Muscle of leg (tissue), 11 donors: Measurements from ENCODE around the gene IRF2. TPM values are rescaled to one million over a fixed set of nuclear protein-coding genes. Genes with fewer than 3 reads are reported as not detected.

Experiments used
- DNase-seq: peaks from one replicate; pipeline ENCODE4 v3.0.0; 2013
- H3K27ac ChIP-seq: one replicate; pipeline ENCODE4 v1.5.1; 2013; ENCODE audit warnings: mild to moderate bottlenecking, low read length, control low read depth
- H3K27me3 ChIP-seq: one replicate; pipeline ENCODE4 v1.6.1; 2013; ENCODE audit warnings: low read length; ENCODE audit not compliant: control insufficient read depth, insufficient read depth
- H3K36me3 ChIP-seq: one replicate; pipeline ENCODE4 v1.6.1; 2013; ENCODE audit warnings: low read length; ENCODE audit not compliant: control insufficient read depth, insufficient read depth
- H3K4me1 ChIP-seq: one replicate; pipeline ENCODE4 v1.6.1; 2013; ENCODE audit warnings: low read length; ENCODE audit not compliant: control insufficient read depth, insufficient read depth
- H3K4me3 ChIP-seq: one replicate; pipeline ENCODE4 v1.5.1; 2013; ENCODE audit warnings: low read length, control low read depth
- H3K9me3 ChIP-seq: replicated peaks from 2 replicates; pipeline ENCODE4 v1.6.1; 2013; ENCODE audit warnings: low read depth, low read length; ENCODE audit not compliant: control insufficient read depth
- WGBS: methylation state at CpG from one replicate; pipeline ENCODE4 v1.1.5; 2013; ENCODE audit warnings: missing lambda C conversion rate; ENCODE audit not compliant: insufficient coverage; 5-methylcytosine and 5-hydroxymethylcytosine counted together
- polyA plus RNA-seq, 8 donors: library from polyadenylated mRNA; unstranded; fragments of 120-200 nt; gene quantifications; one replicate each; pipeline versions ENCODE4 v1.2.1 to v1.2.3, GENCODE V29; 2013; ENCODE audit warnings: inconsistent platforms in 1 of 8, low replicate concordance in 1 of 8; ENCODE audit not compliant: insufficient read length in 8 of 8, insufficient read depth in 1 of 8
- total RNA-seq: library from RNA; stranded (reverse); fragments of 120-200 nt; gene quantifications from one replicate; pipeline ENCODE4 v1.2.4, GENCODE V29; 2013

IRF2 gene
- total and polyA plus RNA-seq, 9 donors, result 14.8 to 19.4 (median 17.7) TPM

DNA sequence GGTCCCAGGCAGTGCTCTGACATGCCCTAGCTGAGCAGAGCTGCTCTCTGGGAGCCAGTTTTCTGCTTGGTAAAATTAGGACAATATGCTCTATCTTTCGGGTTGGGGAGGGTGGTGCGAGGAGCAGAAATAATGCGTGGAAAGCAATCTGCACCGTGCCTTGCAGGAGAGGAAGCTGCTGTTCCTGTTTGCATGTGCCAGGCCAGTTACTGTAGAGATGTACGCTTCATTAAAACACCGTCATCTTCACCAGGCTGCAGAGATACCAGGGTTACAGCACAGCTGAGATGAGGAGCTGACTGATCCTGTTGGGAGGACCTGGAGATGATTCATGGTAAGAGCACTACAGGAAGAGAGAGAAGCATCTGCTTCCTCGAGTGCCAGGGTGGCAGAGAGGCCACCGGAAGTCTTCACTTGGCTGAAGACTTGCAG lies 29.5 kb upstream of the IRF2 start:
- WGBS, result 66% methylated on average over 4 of the region's 8 CpGs
- Histone ChIP-seq H3K27me3 (no peaks in the 10 kb centered on the region), H3K27ac (no peak overlapping the region), H3K36me3 (no peaks in the 10 kb centered on the region), H3K4me3 (no peak overlapping the region), H3K9me3 (peaks cover 5% of the 10 kb centered on the region), H3K4me1 (peaks cover 15% of the 10 kb centered on the region)
- DNase-seq, result peak; percentile 19

GRCh38 chr4:184500748-184501589 lies 26.6 kb upstream of the IRF2 start:
- H3K27me3 ChIP-seq, result no peaks in the 10 kb centered on the region
- 74% methylated on average over 3 of the region's 4 CpGs for WGBS
- no peak for DNase-seq

DNA sequence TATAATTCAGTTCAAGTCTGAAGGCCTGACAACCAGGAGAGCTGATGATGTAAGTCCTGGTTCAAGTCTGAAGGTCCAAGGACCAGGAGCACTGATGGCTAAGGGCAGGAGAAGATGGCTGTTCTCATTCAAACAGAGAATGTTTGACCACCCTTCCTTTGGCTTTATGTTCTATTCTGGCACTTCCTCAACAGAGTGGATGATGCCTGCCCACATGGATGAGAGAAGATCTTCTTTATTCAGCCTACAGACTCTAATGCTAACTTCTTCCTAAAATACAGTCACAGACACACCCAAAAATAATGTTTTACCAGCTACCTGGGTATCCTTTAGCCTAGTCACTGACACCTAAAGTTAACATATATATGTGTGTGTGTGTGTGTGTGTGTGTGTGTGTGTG lies 25.6 kb upstream of the IRF2 start:
- Histone ChIP-seq H3K9me3 (peaks cover 5% of the 10 kb centered on the region), H3K4me1 (peaks cover 13% of the 10 kb centered on the region), H3K27ac (no peak overlapping the region), H3K27me3 (no peaks in the 10 kb centered on the region), H3K4me3 (no peak overlapping the region), H3K36me3 (no peaks in the 10 kb centered on the region)
- no peak for DNase-seq

More at GRCh38 chr4:184500748-184501589, 26.6 kb upstream of the IRF2 start:
- no peaks in the 10 kb centered on the region for H3K36me3 ChIP-seq
- peaks cover 5% of the 10 kb centered on the region for H3K9me3 ChIP-seq
- no peak overlapping the region for H3K27ac ChIP-seq
- peaks cover 13% of the 10 kb centered on the region for H3K4me1 ChIP-seq
- no peak overlapping the region for H3K4me3 ChIP-seq

DNA sequence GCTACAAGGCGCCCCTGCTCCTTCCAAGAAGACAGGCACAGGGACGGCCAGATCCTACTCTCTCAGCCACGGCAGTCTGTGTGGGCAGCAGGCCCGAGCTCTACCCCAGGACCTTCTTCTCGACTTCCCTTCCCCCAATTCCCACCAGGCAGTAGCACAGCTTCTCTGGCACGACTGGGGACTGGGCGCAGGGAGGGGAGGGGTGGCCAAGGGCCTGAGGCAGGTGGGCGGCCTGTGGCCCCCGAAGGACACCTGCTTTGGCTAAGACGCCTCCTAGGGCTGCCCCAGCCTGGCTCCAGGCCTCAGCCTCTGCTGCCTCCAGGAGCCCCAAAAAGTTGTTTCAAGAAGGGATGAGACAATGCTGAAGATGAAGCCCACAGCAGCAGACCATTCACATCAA lies 24.2 kb upstream of the IRF2 start:
- Histone ChIP-seq H3K27ac (no peak overlapping the region), H3K9me3 (peaks cover 5% of the 10 kb centered on the region), H3K4me1 (peaks cover under 1% of the 10 kb centered on the region), H3K27me3 (no peaks in the 10 kb centered on the region), H3K36me3 (no peaks in the 10 kb centered on the region), H3K4me3 (no peak overlapping the region)
- 87% methylated on average over 3 of the region's 10 CpGs for WGBS
- no peak for DNase-seq

- no peaks in the 10 kb centered on the region for H3K9me3 ChIP-seq
- H3K27me3 ChIP-seq, result no peaks in the 10 kb centered on the region
- no peak overlapping the region for H3K27ac ChIP-seq
- WGBS, result 96% methylated on average over 3 of the region's 8 CpGs
- DNase-seq, result no peak
- no peaks in the 10 kb centered on the region for H3K36me3 ChIP-seq
- no peak overlapping the region for H3K4me3 ChIP-seq
- H3K4me1 ChIP-seq, result no peaks in the 10 kb centered on the region
Observed at GRCh38 chr4:184489771-184490170, 15.4 kb upstream of the IRF2 start.

GRCh38 chr4:184487503-184487902 lies 13.2 kb upstream of the IRF2 start:
- H3K36me3 ChIP-seq, result no peaks in the 10 kb centered on the region
- no peak for DNase-seq
- H3K27ac ChIP-seq, result no peak overlapping the region
- WGBS, result no CpG with 5 or more reads among the region's 9 CpGs
- H3K9me3 ChIP-seq, result no peaks in the 10 kb centered on the region
- H3K4me3 ChIP-seq, result no peak overlapping the region
- no peaks in the 10 kb centered on the region for H3K27me3 ChIP-seq
- no peaks in the 10 kb centered on the region for H3K4me1 ChIP-seq

- 86% methylated on average over 1 of the region's 2 CpGs for WGBS
- H3K27me3 ChIP-seq, result no peaks in the 10 kb centered on the region
Observed at GRCh38 chr4:184485279-184485678, 10.9 kb upstream of the IRF2 start.

DNA sequence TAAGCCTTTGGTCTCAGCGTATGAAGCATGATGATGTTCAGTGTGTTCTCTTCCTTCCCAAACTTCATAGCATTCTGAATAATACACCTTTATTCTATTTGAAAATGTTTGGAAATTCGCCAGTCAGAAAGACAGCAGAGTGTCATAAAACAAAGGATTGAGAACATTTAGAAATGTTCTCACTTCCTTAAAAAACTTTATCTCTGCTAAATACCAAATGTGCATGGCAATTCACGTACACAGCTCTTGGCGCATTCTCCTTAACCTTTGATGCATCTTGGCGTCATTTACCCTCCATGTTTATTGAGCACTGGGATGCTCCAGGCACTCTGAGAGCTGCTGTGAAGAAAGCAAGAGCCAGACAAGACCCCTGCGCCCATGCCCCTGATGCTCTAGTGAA lies 7.2 kb upstream of the IRF2 start:
- peaks cover 2% of the 10 kb centered on the region for H3K4me1 ChIP-seq
- DNase-seq, result no peak
- H3K27me3 ChIP-seq, result no peaks in the 10 kb centered on the region
- 86% methylated on average over 3 of the region's 6 CpGs for WGBS
- no peaks in the 10 kb centered on the region for H3K36me3 ChIP-seq
- H3K9me3 ChIP-seq, result no peaks in the 10 kb centered on the region
- H3K27ac ChIP-seq, result no peak overlapping the region
- H3K4me3 ChIP-seq, result no peak overlapping the region

More at GRCh38 chr4:184485279-184485678, 10.9 kb upstream of the IRF2 start:
- H3K36me3 ChIP-seq, result no peaks in the 10 kb centered on the region
- no peak overlapping the region for H3K4me3 ChIP-seq
- no peaks in the 10 kb centered on the region for H3K4me1 ChIP-seq
- no peaks in the 10 kb centered on the region for H3K9me3 ChIP-seq
- H3K27ac ChIP-seq, result no peak overlapping the region
- DNase-seq, result no peak

GRCh38 chr4:184479516-184479950 lies 5.2 kb upstream of the IRF2 start:
- no peak overlapping the region for H3K27ac ChIP-seq
- no peak for DNase-seq
- no peak overlapping the region for H3K4me3 ChIP-seq
- peaks cover 16% of the 10 kb centered on the region for H3K4me1 ChIP-seq
- H3K36me3 ChIP-seq, result no peaks in the 10 kb centered on the region
- no peaks in the 10 kb centered on the region for H3K9me3 ChIP-seq
- no peaks in the 10 kb centered on the region for H3K27me3 ChIP-seq
- no CpG with 5 or more reads among the region's 1 CpG for WGBS

DNA sequence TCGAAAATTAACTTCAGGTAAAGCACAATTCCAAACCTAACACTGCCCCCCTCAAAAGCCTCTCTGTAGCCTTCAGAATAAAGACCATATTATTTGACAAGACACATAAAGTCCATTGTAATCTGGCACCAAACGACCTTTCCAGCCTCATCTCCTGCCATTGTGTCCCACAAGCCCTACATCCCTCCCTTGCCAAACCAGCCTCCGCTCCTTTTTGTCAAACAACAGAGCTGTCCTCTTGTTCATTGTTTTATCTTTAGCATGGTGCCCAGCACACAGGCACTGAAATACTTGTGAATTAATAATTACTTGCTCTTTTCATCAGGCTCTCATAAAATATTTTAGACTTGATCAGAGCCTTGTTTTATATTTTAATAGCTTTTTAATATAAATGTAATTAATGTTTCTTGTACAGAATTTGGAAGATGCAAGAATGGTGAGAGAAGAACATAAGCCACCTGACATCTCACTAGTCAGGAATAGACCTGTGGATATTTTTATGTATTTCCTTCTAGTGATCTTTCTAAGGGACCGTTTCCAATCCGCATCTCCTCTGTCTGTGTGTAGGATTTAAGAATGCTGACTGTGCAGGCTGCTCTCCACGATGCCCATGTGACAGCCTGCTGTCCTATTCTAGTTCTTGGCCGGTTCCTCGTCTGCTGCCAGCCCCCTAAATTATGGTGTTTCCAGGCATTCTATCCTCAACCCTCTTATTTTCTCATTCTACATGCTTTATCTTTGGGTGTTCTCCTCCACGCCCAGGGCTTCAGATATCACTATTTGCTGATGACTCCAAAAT lies 3.0 kb upstream of the IRF2 start:
- H3K4me3 ChIP-seq, result no peak overlapping the region
- H3K27me3 ChIP-seq, result no peaks in the 10 kb centered on the region
- H3K27ac ChIP-seq, result no peak overlapping the region
- 35% methylated on average over 9 of the region's 9 CpGs for WGBS
- peak; percentile 43 for DNase-seq
- H3K4me1 ChIP-seq, result peaks cover 16% of the 10 kb centered on the region
- no peaks in the 10 kb centered on the region for H3K36me3 ChIP-seq
- H3K9me3 ChIP-seq, result no peaks in the 10 kb centered on the region
